ENCODE data around the gene LMF1. TPM values are rescaled to one million over a fixed set of nuclear protein-coding genes. Genes with fewer than 3 reads are reported as not detected.

LMF1 gene
- total RNA-seq, 1 experiment from 2014 or later: 29.9 TPM

GRCh38 chr16:985646-986400 is 15.0 kb upstream of the LMF1 start:
- DNase-seq (ENCODE audit: low read depth): no peak

- no peak for DNase-seq (ENCODE audit: low read depth)
Measured at GRCh38 chr16:984736-985636, 14.2 kb upstream of the LMF1 start.

- no peak for DNase-seq (ENCODE audit: low read depth)
Measured at GRCh38 chr16:984121-984694, 13.4 kb upstream of the LMF1 start.

- no peak for DNase-seq (ENCODE audit: low read depth)
Measured at GRCh38 chr16:983044-984030, 12.6 kb upstream of the LMF1 start.

- DNase-seq (ENCODE audit: low read depth): no peak
Measured at GRCh38 chr16:982145-983043, 11.6 kb upstream of the LMF1 start.

- no peak for DNase-seq (ENCODE audit: low read depth)
Measured at GRCh38 chr16:981695-982144, 10.9 kb upstream of the LMF1 start, which contains the start of gene SOX8. Gene SOX8 (plus strand): TSS chr16:981770. CDS start chr16:981923, 153 bp downstream.

GRCh38 chr16:980595-980854 is 9.7 kb upstream of the LMF1 start:
- no peak for DNase-seq (ENCODE audit: low read depth)

- DNase-seq (ENCODE audit: low read depth): no peak
Measured at GRCh38 chr16:979859-980594, 9.2 kb upstream of the LMF1 start.

- no peak for DNase-seq (ENCODE audit: low read depth)
Measured at GRCh38 chr16:979147-979546, 8.4 kb upstream of the LMF1 start.

GRCh38 chr16:978403-978802 is 7.6 kb upstream of the LMF1 start:
- DNase-seq (ENCODE audit: low read depth): no peak

GRCh38 chr16:977896-978295 is 7.1 kb upstream of the LMF1 start:
- DNase-seq (ENCODE audit: low read depth): no peak

GRCh38 chr16:977081-977701 is 6.4 kb upstream of the LMF1 start:
- DNase-seq (ENCODE audit: low read depth): no peak

GRCh38 chr16:976389-976931 is 5.7 kb upstream of the LMF1 start:
- DNase-seq (ENCODE audit: low read depth): peak; percentile 23

- DNase-seq (ENCODE audit: low read depth): no peak
Measured at GRCh38 chr16:975291-975690, 4.5 kb upstream of the LMF1 start.

GRCh38 chr16:974611-975261 is 4.0 kb upstream of the LMF1 start:
- peak; percentile 94 for DNase-seq (ENCODE audit: low read depth)

GRCh38 chr16:974001-974601 is 3.3 kb upstream of the LMF1 start:
- peak; percentile 23 for DNase-seq (ENCODE audit: low read depth)

- no peak for DNase-seq (ENCODE audit: low read depth)
Measured at GRCh38 chr16:973366-973765, 2.6 kb upstream of the LMF1 start.

Measured in LHCN-M2 (cell line).